GM12801 (cell line): ENCODE results near the gene ZNF282.

ENCODE experiments used
- CTCF ChIP-seq: IDR thresholded peaks from one replicate; pipeline ENCODE4 v1.5.1; 2011; ENCODE audit warnings: control low read depth; ENCODE audit not compliant: insufficient read length; ENCODE audit errors: extremely low read depth

ZNF282 gene

GRCh38 chr7:149267733-149268132 lies 72.4 kb downstream of the ZNF282 start:
- TF ChIP-seq CTCF: no peak
